LHCN-M2 (cell line): ENCODE measurements around the gene SFXN5. TPM values are rescaled to one million over a fixed set of nuclear protein-coding genes. Genes with fewer than 3 reads are reported as not detected.
A peak's percentile ranks its signal among the peaks of the same experiment; 100 is the strongest.
"Not testable (repeated sequence)": the region's sequence is repeated elsewhere in the genome, so short reads cannot be mapped to it uniquely, and the experiment has no call there.

ENCODE experiments used
- DNase-seq: peaks from one replicate; pipeline ENCODE4 v3.0.0-alpha.2; 2012; ENCODE audit warnings: low read depth
- total RNA-seq: library from RNA; depleted of rRNA; stranded (reverse); fragments of >200 nt; gene quantifications from 2 replicates; pipeline ENCODE4 v1.2.3, GENCODE V29; 2014

The SFXN5 gene
- total RNA-seq, 1 experiment from 2014 or later = 12.9 TPM

DNA sequence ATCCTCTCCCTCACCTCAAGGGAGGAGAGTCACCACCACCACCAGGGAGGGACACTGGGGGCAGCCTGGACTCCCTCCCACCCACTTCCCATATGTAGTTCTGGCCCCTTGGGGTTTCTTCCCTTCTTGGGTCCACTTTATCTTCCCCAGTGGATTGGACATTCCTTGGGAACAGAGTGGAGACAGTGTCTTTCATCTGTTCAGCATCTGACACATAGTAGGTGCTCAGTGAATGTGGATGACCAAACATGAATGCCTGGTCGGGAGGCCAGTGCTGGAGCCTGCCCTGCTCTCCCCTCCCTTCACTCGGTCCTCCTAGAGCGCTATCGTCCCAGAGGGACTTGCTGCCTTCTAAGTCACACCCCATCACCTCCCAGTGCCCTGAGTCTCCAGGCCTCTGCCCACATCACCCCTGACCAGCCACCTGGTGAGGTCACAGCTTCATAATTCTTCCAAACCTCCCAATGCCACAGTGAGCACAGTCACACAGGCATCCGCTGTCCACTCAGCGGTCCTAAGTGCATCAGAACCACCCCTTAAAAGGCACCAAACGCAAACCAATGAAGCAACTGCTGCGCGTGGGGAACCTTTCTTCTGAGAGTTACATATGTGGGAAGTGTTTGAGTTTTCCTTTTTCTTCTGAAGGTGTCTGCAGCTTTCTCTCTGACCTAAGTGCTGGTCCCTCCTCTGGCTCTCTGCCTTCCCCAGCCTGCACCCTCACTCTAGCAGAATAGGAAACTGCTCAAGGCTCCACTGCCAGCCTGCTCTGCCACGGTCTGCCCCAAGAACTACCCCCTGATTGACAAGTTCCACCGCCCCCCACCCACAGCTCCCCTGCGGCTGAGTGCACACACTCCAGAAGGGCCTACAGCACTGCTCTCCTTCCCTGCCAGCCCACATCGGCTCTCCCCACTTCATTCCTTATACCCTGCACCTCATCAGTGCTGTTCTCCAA is 7.2 kb upstream of the SFXN5 start:
- DNase-seq = no peak

DNA sequence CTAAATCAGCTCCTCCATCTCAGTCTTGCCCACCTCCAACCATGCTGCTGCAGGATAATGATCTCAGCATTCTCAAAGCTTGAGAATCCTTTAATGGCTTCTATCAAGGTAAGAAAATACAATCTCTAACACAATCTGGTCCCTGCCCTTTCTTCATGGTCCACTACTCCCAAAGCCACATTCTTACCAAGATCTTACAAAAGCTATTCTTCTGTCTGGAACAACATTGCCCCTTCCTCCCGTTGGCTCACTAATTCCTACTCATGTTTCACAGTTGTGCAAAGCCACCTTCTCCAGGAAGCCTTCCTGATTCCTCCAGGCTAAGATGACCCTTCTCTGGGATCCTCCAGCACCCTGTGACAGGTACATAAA is 5.9 kb upstream of the SFXN5 start:
- no peak for DNase-seq

DNA sequence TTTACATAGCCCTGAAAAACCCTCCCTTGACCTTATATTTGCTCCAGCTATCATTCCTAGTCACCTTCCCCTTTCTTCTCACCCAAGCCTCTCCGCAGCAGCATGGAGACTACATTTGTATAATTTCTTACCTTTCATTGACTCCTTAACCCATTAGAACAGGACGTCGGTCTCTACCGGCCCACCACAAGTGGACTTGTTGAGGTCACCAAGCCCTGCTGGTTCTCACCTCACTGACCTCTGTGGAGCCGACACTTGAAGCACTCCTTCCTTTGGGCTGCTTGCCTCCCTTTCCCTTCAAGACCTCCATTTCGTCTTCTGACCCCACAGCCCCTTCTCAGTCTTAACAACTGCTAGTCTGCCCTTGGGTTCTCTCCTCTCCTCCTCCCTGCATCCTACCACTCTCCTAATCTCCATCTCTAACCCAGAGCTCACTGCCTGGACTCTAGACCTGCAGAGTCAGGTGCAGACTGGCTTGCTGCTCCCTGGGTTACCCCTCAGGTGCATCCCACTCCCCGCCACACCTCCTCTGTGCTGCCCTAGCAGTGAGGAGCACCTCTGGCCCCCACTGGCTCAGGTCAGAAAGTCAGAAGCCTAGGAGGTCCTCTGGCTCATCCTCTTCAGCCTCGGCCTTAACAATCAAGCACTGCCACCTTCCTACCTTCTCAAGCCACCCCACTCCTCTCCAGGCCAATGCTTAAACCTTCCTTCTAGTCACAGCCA is 5.3 kb upstream of the SFXN5 start:
- DNase-seq = no peak

DNA sequence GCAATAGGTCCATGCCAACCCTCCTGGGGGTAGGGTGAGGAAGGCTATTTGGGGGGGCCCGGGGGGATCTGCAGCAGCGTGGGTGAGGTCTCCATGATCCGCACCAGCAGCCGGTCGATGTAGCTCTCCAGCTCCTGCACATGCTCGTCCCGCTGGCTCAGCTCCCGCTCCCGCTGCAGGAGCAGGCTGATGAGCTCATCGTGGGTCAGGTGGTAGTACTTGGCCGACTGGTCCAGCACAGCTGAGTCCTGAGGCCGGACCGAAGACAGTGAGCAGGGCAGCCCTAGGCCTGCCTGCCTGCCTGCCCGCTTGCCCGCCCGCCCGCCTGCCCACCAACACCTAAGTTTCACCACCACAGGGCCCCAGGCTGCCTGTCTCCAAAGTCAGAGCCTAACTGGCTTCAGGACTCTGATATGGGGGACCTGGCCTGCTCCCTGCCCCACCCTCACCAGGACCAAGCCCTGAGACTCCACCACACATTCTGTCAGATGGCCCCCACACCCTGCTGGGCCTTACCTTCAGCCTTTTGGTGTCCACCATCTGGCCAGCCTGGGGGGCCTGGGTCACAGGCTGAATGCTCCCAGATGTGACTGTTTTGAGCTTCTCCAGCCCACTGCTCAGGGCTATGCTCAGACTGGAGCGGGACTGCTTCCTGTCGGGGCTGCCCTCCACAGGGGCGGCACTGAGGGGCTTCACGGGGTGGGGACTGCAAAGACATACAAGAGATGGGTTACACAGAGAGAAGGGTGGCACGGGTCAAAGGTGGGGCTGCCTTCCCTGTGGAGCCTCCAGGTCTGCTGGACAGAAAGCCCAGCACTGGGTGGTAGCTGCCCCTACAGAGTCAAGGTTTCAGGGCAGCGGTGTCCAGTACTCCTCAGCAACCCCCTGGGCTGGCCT is 4.2 kb upstream of the SFXN5 start:
- DNase-seq = peak; percentile 43

DNA sequence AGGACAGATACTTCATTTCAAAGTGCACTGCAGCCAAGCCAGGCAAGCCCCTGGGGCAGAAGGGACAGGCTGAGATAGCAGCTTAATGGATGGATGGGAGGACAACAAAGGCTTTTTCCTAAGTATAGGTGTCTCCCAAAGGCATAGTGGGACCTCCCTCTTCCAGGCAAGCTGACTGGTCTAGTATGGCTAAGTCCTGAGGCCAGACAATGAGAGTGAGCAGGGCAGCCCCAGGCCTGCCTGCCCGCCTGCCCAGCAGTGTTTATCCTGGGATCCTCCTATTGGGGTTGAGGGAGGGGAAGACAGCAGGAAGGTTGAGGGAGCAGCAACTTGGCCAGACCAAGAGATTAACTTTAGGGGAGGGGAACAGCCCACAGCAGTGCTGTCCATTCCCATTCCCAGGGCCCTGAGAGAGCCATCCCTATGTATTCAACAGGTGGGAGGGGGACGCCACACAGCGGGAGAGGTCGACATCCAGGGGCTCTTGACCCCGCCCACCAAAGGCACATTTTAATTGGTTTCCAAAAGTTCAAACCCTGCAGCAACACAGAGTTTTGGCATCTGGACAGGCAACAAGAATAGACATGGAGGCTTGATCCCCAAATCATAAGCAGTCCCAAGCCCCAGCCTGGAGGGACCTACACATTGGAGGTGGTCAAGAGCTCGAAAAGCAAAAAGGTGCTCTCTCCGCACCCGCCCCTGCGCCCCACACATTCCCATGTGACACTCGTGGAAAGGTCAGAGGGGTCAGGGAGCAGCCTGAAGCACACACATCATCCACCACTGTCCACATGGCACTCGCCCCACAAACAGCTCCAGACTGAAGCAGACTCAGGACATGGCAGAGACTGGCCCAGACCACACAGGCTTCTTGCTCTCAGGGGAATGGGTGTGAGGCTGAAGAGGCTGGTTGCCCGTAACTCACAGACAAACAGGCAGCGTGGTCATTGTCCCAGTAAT is 2.9 kb upstream of the SFXN5 start:
- no peak for DNase-seq

DNA sequence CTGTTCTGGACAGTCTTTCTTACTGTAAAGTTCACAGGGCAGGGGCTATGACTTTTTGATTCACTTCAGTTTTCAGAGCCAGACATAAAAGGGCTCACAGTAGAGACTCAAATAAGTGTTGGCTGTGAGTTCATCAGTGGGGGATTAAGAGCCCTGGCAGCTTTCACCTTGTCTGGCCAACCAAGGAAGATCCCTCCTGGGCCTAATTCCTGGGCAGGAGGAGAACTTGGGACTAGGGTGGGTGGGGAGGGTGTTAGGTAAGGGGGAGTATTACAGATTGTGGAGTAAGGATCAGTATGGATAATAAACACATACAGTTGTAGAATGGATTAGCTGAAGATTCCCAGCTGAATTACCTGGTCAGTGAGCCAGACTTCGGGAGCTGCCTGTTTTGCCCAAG is 904 bp upstream of the SFXN5 start:
- no peak for DNase-seq

DNA sequence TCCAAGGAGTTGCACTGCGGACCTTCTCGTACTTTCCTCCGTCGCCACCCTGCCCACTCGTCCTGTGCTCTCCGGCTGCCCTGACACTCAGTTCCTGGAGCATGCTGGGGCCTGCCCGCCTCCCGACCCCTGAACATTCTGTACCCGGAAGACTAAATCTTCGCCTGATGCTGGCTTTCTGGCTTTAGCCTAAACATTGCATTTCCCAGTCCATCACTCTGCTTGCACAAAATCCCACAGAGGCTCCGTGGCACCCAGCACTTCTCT is 550 bp upstream of the SFXN5 start:
- no peak for DNase-seq

DNA sequence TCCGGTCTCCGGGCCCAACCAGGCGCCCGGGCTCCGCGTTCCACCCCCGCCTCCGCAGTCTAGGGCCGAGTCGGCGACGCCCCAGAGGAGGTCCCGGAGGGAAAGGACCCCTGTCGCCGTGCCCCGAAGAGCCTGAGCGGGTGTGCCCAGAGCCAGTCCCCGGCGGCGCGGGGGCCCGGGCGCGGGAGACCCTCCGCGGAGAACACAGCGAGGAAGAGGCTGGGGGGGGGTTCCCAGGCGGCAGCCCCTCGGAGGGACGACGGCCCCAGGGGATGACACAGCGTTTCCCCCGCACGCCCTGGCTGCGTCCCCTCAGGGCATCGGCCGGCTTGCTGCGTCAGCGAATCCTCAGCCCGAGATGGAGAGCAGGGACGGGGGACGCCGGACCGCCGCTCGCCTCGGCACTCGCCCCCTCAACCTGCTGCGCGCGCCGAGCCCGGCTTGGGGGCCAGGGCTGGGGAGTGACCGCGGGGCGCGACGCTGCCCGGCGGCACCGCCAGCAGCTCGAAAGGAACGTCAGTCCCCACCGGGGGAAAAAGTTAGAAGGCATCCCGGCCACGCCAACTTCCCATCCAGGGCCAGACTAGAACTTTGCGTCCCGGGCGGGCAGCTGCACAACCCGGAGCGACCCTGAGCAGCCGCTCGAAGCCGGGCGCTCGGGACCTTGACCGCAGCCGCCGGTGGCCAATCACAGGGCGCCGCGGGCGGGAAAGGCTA is 711 bp downstream of the SFXN5 start:
- DNase-seq = no peak

DNA sequence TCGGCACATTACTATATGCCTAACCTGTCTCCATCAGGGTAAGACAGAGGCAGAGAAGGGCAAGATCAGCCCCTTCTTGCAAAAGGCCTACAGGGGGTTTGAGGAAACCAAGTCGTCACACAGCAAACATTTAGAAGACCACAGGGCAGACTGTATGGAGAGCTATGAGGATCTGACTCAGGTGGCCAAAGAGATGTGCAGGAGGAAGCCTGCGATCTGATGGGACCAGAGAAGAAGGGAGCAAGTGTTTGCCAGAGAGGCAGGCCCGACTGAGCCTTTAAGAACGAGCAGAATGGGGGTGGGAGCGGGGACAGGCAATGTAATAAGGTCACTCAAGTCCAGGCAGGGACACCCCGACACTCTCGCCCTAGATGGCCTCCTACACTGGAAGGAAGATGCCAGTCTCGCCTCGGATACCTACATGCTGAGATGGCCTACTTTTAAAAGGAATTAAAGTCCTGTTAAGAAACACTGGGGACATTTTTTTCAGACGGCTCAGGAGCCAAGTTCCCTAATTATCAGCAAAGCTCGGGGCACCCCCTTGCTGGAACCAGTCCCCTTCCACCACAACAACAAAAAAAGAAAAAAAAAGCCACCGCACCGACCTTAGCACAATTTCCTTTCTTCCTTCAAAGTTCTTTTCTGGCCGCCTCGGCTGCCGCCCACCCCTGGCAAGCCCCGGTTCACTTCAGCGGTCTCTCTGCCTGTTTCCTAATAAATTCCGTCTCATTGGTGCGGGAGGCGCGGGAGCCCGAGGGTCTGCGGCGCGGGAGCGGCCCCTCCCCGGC is 1.5 kb downstream of the SFXN5 start:
- no peak for DNase-seq

DNA sequence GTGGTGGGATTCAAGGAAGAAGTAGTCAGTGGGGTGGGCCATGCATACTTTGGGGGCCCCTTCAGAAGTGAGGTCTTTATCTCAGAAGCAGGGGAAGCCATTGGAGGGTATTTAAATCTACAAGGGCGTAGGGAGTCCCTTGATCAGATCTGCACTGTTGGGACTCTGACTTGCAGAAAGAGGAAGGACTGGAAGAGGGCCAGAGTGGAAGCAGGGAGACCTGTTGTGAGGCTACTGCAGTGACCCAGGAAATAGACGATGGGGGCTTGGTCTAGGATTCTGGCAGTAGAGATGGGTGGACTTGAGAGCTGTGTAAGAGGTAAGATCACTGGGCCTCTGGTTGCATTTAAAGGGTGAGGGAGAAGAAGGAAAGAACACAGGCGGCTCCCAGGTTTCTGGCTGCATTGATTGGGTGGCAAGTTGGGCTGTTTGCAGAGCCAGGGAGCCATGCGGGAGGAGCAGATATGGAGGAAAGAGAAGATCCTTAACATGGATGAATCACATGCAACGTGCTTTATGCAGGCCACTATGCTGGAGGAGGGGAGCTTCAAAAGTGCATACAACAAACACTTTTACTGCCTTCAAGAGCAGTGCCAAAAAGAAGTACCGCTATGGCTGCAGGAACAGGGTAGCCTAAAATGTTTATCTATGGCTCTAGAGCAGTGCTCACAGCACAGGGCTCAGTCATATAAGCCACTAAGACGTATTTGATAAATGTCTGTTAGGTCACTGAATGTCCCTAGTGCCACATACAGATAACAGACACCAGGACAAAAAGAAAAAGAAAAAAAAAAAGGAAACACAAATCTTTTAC is 2.3 kb downstream of the SFXN5 start:
- no peak for DNase-seq

DNA sequence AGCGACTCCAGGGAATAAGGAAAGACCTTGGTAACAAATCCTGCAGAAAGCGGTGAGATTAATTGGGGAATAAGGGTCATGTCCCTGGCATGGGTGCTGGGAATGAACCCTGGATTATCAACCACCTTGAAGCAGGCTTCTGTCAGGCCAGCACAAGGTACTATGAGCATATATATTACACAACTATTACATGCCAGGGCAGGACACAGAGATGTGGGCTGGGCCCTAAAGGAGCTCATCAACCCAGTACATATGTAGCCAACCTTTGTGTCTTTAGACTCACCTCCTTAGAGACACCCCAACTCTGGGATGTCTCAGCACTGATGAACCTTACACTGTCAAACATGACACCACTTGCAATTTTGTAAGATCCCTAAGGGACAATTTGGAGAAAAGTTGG is 3.4 kb downstream of the SFXN5 start:
- DNase-seq = no peak

DNA sequence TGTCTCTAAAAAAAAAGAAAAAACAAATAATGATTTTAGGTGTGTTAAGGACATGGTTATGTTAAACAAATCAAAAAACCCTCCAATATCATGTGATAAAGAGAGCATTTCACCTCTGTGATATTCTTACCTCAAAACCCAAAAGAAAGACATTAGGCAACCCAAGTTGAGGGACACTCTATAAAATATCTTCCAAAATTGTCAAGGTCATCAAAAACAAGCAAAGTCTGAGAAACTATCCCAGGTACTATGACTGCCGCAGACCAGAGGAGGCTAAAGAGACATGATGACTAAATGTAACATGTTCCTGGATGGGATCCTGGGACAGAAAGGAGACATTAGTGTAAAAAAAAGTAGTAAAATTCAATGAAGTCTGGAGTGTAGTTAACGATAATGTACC is 4.5 kb downstream of the SFXN5 start:
- DNase-seq = no peak

DNA sequence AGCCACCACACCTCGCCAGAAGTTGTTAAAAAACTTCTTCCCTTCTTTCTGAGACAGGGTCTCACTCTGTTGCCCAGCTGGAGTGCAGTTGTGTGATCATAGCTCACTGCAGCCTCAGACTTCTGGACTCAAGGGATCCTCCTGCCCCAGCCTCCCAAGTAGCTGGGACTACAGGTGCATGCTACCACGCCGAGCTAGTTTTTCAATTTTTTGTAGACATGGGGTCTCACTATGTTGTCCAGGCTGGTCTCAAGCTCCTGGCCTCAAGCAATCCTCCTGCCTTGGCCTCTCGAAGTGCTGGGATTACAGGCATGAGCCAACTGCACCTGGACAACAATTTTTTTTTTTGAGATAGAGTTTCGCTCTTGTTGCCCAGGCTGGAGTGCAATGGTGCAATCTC is 6.4 kb downstream of the SFXN5 start:
- DNase-seq = not testable (repeated sequence)

DNA sequence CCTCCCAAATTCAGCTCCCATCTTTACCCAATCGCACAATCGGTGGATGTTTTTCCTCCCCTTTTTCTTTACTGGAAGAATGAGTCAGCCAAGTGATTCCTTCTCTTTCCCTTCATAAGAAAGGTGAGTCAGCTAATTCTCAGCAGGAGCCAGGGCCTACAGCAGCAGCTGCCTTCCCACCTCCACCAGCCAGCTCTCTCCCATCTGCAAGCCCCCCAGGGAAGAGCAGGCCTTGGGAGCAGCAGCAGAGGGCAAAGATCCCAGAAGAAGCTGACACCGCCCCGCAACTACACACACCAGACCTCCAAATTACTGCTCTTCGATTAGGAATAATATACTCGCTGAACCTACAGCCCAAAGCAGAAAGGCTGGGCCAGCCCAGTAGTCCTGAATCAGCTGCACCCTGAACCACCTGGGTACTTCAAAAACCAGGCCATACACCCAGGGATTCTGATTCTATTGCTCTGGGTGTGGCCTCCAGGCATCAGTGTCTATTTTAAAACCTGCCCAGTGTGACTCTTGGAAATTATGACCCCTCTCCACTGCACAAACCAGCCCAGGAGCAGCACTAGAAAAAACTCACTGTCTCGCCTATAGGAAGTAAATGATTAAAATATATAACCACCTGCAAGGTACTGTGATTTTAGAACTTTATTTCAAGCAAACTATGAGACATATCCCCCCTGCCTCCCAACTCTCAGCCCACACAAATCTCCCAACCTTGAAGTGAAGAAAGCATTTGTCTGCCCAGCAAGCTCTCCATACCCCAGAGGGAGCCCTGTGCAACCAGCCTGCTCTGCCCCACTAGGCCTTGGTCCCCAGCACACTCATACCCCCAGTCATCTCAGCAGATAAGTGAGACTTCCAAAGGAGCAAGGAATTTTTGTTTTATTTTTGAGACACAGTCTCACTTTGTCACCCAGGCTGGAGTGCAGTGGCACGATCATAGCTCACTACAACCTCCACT is 7.3 kb downstream of the SFXN5 start:
- peak; percentile 90 for DNase-seq

DNA sequence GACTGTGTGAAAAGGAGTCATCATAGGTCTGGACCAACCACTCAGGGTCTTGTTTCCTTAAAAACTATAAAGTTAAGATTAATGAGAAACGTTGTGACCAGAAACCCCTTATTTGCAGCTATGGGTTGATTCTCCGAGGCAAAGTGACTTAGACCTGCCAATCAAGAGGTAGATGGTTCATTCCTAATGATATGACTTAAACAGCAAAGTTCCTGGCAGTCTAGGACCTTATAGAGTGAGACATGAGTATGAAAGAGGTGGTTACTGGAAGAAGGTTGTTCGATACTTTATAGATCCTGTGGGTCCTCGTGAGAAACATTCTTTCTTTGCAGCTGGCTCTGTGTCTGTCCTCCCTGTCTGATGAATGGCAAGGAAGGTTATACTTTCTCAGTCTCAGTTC is 8.0 kb downstream of the SFXN5 start:
- DNase-seq = no peak

DNA sequence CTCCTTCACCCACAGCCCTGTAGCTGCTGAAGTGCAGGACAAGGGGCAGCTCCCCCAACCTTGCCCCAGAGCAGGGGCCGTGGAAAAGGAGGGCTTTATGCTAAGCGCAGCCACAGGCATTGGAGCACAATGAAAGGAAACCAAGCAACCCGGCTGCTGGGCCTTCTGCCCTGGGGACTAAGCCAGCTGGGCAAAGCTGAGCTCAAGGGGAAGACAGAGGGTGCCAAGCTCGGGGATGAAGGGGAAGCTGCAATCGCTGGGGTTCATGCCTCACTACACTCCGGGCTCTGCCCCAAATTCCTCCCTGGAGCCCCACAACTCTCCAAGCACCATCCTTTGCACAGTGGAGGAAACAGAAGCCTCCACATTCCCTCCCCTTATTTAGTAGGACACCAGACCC is 12.4 kb downstream of the SFXN5 start:
- no peak for DNase-seq

DNA sequence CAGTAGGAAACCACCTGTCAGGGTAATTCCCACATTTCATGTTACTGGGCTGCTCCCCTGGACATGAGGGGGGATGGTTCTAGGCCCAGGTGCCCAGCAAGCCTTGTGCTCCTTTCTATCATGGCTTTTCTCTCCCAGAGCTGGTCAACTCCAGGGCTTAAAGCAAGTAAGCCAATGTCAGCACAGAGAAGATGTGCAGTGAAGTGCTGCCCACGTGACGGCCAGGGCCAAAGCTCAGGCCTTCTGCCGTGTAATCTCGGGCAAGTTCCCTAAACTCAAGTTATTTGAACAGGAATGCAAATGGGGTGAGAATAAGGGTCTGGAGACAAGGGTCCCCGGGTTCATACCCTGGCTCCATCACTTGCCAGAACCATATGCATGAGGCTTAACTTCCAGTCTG is 16.5 kb downstream of the SFXN5 start:
- DNase-seq = no peak
